ENCODE data around the gene RNF130. TPM values are rescaled to one million over a fixed set of nuclear protein-coding genes. Genes with fewer than 3 reads are reported as not detected.
"Not testable (repeated sequence)": the region's sequence is repeated elsewhere in the genome, so short reads cannot be mapped to it uniquely, and the experiment has no call there.

Gene RNF130
- total RNA-seq, 2 experiments from 2014 or later: 4.0 to 5.5 TPM

DNA sequence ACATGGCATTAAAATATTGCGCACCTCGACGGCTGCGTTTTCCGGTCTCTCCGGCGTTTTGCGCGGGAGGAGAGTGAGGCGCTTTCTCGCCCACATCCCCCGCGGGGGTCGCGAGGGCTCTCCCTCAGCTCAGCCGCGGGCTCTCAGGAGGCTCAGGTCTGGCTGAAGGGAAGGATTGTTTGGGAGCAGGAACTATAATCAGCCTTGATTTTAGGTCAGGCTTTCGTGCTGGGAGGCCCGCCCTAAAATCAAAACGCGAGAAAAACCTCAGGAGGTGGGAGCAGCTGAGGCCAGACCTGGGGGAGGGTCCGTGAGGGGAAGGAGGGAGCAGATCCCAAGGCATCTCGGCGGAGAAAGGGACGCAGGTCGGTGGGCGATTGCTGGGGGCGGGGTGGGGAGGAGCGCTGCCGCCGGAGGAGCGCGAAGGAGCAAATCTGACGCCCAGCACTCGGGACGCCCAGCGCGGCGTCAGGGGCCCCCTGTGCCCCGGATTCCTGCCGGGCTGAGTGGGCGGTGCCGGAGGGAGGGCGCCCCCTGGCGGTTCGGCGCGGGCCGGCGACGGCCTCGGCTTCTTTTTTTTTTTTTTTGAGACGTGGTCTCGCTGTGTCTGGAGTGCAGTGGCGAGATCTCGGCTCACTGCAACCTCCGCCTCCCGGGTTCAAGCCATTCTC is 18.7 kb upstream of the RNF130 start:
- ATAC-seq: peak; percentile 95
- Mint-ChIP-seq H3K4me1 (ENCODE audit: low read depth) (peaks cover 19% of the 10 kb centered on the region), H3K4me3 (peak overlapping the region; percentile 71), H3K9me3 (ENCODE audit: insufficient read depth) (no peaks in the 10 kb centered on the region), H3K36me3 (ENCODE audit: low read depth) (no peaks in the 10 kb centered on the region), H3K27ac (peak overlapping the region; percentile 75), H3K27me3 (ENCODE audit: low read depth) (peaks cover 20% of the 10 kb centered on the region)
- DNase-seq: peak; percentile 82
- POLR2A ChIA-PET: no interaction called here
- CTCF ChIA-PET: interaction anchor here (0.8 to 3.7 kb wide), 7 partner anchors 10 to 466 kb away, joined by 3 to 33 read pairs (median 3); no protein-coding TSS in a partner anchor

DNA sequence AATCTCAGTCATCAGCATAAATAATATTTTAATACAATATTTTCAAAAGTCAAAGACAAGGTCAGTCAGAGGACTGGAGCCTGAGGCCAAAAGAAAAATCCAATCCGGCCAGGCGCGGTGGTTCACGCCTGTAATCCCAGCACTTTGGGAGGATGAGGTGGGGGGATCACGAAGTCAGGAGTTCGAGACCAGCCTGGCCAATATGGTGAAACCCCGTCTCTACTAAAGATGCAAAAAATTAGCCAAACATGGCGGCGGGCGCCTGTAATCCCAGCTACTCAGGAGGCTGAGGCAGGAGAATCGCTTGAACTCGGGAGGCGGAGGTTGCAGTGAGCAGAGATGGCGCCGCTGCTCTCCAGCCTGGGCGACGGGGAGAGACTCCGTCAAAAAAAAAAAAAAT is 18.1 kb upstream of the RNF130 start:
- H3K36me3 Mint-ChIP-seq (ENCODE audit: low read depth); H3K27ac Mint-ChIP-seq; POLR2A ChIA-PET; ATAC-seq; DNase-seq; H3K9me3 Mint-ChIP-seq (ENCODE audit: insufficient read depth): not testable (repeated sequence)
- Mint-ChIP-seq H3K27me3 (ENCODE audit: low read depth) (peaks cover 17% of the 10 kb centered on the region), H3K4me3 (peak overlapping the region; percentile 71), H3K4me1 (ENCODE audit: low read depth) (peaks cover 19% of the 10 kb centered on the region)
- CTCF ChIA-PET: interaction anchor here (0.8 to 3.7 kb wide), 4 partner anchors 10 to 465 kb away, joined by 3 to 33 read pairs (median 5); no protein-coding TSS in a partner anchor

DNA sequence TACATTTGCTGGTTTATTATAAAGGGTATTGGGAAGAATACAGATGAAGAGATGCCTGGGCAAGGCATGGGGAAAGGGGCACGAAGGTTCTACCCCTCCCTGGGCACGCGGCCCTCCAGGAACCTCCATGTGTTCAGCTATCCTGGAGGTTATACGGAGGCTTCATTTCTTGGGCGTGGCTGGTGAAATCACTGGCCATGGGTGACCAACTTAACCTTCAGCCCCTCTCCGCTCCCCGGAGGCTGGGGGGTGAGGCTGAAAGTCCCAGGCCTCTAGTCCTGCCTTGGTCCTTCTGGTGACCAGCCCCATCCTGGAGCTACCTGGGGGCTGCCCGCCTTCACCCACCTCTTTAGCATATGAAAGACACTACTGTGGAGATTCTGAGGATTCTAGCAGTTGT is 17.0 kb upstream of the RNF130 start:
- ChIA-PET CTCF (interaction anchor here (0.6 to 3.7 kb wide), 2 partner anchors 9 to 398 kb away, joined by 3 to 33 read pairs; no protein-coding TSS in a partner anchor), POLR2A (no interaction called here)
- no peaks in the 10 kb centered on the region for H3K36me3 Mint-ChIP-seq (ENCODE audit: low read depth)
- H3K4me3 Mint-ChIP-seq: no peak overlapping the region
- H3K27me3 Mint-ChIP-seq (ENCODE audit: low read depth): peaks cover 14% of the 10 kb centered on the region
- no peak for ATAC-seq
- H3K27ac Mint-ChIP-seq: no peak overlapping the region
- DNase-seq: no peak
- H3K4me1 Mint-ChIP-seq (ENCODE audit: low read depth): peaks cover 19% of the 10 kb centered on the region
- no peaks in the 10 kb centered on the region for H3K9me3 Mint-ChIP-seq (ENCODE audit: insufficient read depth)

DNA sequence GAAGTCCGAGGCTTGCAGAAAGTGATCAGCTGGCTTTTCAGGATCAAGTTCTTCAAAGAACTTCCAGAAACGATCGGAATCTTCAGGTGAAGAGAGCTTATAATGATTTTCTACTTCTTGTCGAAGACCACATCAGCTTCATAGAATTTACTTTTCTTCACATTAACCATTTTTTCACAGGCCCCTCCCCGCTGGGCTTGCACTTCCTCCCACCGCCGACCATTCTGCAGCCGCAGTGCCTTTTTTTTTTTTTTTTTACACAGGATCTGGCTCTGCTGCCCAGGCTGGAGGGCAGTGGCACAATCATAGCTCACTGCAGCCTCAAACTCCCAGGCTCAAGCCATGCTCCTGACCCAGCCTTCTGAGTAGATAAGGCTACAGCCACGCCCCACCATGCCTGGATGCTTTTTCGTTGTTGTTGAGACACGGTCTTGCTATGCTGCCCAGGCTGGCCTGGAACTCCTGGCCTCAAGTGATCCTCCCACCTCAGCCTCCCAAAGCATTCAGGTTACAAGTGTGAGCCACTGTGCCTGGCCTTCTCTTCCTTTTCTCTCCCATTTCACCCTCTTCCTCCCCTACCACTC is 15.3 kb upstream of the RNF130 start:
- DNase-seq (no peak), ATAC-seq (no peak)
- Mint-ChIP-seq H3K9me3 (ENCODE audit: insufficient read depth) (no peaks in the 10 kb centered on the region), H3K27me3 (ENCODE audit: low read depth) (peaks cover 17% of the 10 kb centered on the region), H3K4me3 (no peak overlapping the region), H3K4me1 (ENCODE audit: low read depth) (peaks cover 19% of the 10 kb centered on the region), H3K36me3 (ENCODE audit: low read depth) (no peaks in the 10 kb centered on the region), H3K27ac (no peak overlapping the region)
- POLR2A ChIA-PET: no interaction called here
- CTCF ChIA-PET: no interaction called here

DNA sequence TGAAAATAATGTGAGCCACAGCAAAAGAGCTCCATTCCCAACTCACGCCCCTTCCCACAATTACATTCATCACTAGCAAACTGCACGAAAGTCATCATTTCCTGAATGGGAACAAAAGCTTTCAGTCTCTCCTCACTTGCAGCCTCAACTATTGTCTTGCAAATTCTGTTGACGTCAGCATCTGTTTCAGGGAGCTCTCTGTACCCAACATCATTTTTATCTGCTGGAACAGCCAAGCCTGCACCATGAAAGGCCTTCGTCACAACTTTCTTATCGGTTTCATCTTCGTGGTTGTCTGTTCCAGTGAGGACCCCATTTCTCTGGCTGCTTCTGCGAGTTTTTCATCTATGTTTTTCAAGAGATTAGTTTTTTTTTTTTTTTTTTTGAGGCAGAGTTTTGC is 14.3 kb upstream of the RNF130 start:
- Mint-ChIP-seq H3K9me3 (ENCODE audit: insufficient read depth) (no peaks in the 10 kb centered on the region), H3K36me3 (ENCODE audit: low read depth) (no peaks in the 10 kb centered on the region), H3K4me1 (ENCODE audit: low read depth) (peaks cover 26% of the 10 kb centered on the region), H3K27ac (no peak overlapping the region), H3K4me3 (no peak overlapping the region), H3K27me3 (ENCODE audit: low read depth) (peaks cover 17% of the 10 kb centered on the region)
- ChIA-PET POLR2A (no interaction called here), CTCF (no interaction called here)
- DNase-seq: peak; percentile 32
- ATAC-seq: no peak

DNA sequence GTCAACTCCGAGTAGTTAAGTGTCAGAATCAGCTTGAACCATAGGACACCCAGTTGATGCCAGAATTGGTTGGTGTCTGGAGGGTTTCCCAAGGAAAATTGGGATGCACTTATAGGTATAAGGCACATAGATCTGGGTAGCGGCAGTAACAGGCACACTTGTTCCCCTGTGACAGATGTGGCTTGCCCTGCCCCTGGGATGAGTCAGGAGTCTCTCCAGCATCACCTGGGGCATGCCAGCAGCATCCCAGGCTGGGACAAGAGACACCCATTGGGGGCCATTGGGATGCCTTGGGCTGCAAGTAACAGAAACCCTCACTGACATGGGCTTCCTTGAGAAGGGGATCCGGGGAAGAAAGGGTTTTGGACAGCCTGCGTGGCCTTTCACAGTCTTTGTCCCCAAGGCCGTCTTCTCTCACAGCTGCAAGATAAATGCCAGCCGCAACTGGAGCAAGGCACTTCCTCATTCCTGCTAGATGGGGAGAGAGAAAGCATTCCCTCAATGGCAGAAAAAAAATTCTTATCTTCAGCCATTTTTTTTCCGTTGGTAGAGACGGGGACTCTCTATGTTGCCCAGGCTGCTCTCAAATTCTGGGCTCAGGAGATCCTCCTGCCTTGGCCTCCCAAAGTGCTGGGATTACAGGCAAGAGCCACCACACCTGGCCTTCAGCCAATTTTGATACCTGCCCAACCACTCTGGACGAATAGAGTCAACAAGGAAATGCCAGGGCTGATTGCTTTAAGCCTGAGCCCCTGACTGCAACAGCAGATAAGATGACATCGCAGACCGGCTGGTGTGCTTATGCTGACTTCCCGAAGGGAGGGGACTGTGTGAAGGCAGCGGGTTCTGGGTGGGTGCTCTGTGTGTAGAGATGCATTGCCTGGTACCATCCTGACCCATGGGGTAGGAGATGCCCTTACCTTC is 13.3 kb upstream of the RNF130 start:
- H3K36me3 Mint-ChIP-seq (ENCODE audit: low read depth): no peaks in the 10 kb centered on the region
- no peak overlapping the region for H3K27ac Mint-ChIP-seq
- ATAC-seq (peak; percentile 24), DNase-seq (no peak)
- no peaks in the 10 kb centered on the region for H3K9me3 Mint-ChIP-seq (ENCODE audit: insufficient read depth)
- peaks cover 30% of the 10 kb centered on the region for H3K4me1 Mint-ChIP-seq (ENCODE audit: low read depth)
- H3K27me3 Mint-ChIP-seq (ENCODE audit: low read depth): peaks cover 17% of the 10 kb centered on the region
- ChIA-PET POLR2A (no interaction called here), CTCF (no interaction called here)
- H3K4me3 Mint-ChIP-seq: no peak overlapping the region

DNA sequence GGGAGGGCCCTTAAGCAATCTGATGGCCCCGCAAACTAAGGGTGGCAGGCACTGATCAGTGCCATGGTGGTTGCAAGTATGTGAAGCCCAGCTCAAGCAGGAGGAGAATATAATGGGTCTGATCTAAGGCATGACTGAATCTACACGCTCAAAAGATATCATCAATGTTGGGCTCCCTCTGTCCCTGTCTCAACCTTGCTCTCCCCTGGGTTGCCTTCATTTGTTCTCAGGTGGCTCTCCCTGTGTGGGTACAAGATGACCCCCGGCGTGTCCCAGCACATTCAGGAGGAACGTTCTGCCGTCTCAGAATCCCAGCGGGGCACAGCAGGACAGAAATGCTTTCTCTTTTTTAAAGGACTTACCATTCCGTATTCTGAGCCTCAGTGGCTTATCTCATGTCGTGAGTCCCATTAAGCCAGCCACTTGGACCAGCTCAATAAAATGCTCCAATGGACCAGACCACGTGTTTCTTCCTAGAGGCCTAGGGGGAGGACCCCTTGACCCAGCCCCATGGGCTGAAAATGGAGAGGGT is 12.0 kb upstream of the RNF130 start:
- Mint-ChIP-seq H3K4me1 (ENCODE audit: low read depth) (peaks cover 35% of the 10 kb centered on the region), H3K4me3 (no peak overlapping the region), H3K36me3 (ENCODE audit: low read depth) (no peaks in the 10 kb centered on the region), H3K27me3 (ENCODE audit: low read depth) (peaks cover 26% of the 10 kb centered on the region), H3K9me3 (ENCODE audit: insufficient read depth) (no peaks in the 10 kb centered on the region), H3K27ac (no peak overlapping the region)
- ATAC-seq: no peak
- CTCF ChIA-PET: no interaction called here
- DNase-seq: no peak
- POLR2A ChIA-PET: no interaction called here

DNA sequence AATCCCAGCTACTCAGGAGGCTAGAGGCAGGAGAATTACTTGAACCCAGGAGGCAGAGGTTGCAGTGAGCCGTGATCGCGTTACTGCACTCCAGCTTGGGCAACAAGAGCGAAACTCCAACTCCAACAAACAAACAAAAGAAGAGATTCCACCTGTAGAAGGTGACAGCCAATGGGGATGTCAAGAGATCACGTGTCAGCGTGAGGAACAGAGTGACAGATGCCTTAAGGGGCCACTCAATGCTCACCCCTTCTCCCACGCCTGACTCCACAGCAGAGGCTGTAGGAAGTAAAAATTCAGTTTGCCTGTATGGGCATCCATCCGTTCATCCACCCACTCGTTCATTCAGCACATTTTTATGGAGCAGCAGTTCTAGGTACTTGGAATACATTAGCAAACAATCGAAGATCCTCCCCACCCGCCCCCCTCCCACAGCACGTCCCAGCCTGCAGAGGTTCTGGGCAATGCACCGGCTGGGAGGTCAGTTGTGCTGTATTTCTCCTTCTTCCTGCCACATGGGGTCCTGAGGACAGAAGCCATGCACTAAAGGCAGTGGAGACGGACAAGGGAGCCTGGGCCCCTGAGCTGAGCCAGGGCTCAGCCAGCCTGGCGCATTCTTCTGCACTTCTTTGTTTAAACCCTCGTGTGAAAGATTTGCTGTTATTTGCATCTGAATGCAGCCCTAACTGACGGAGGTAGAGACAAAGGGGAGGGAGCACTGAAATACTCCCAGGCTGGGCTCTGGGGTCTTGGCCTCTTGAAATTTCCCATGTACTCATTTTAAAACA is 11.3 kb upstream of the RNF130 start:
- H3K9me3 Mint-ChIP-seq (ENCODE audit: insufficient read depth): no peaks in the 10 kb centered on the region
- H3K36me3 Mint-ChIP-seq (ENCODE audit: low read depth): no peaks in the 10 kb centered on the region
- CTCF ChIA-PET: interaction anchor here (6.2 kb wide), 1 partner anchor 8 kb away, joined by 33 read pairs; no protein-coding TSS in a partner anchor
- H3K27me3 Mint-ChIP-seq (ENCODE audit: low read depth): peaks cover 32% of the 10 kb centered on the region
- ATAC-seq (no peak), DNase-seq (no peak)
- H3K27ac Mint-ChIP-seq: no peak overlapping the region
- POLR2A ChIA-PET: no interaction called here
- no peak overlapping the region for H3K4me3 Mint-ChIP-seq
- peaks cover 35% of the 10 kb centered on the region for H3K4me1 Mint-ChIP-seq (ENCODE audit: low read depth)

DNA sequence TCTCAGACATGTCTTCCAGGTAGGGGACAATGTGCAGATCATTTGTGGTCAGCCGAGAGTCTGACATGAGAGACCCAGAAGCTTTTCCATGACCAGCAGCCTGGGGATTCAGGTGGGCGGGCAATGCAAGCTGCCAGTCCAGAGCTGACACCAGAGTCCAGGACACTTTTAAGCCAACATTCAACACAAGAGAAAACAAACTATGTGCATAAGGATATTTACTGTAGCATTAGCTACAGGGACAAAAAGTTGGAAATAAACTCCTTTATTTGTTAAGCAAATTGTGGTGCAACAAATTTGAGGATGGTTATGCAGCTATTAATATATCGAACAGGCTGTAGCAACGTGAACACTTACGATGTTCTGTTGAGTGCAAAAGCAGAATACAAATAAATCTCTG is 9.9 kb upstream of the RNF130 start:
- no peaks in the 10 kb centered on the region for H3K9me3 Mint-ChIP-seq (ENCODE audit: insufficient read depth)
- ATAC-seq (no peak), DNase-seq (no peak)
- H3K4me3 Mint-ChIP-seq: no peak overlapping the region
- ChIA-PET POLR2A (no interaction called here), CTCF (interaction anchor here (6.2 kb wide), 1 partner anchor 9 kb away, joined by 33 read pairs; no protein-coding TSS in a partner anchor)
- H3K27ac Mint-ChIP-seq: no peak overlapping the region
- no peaks in the 10 kb centered on the region for H3K36me3 Mint-ChIP-seq (ENCODE audit: low read depth)
- peaks cover 29% of the 10 kb centered on the region for H3K4me1 Mint-ChIP-seq (ENCODE audit: low read depth)
- peaks cover 32% of the 10 kb centered on the region for H3K27me3 Mint-ChIP-seq (ENCODE audit: low read depth)

DNA sequence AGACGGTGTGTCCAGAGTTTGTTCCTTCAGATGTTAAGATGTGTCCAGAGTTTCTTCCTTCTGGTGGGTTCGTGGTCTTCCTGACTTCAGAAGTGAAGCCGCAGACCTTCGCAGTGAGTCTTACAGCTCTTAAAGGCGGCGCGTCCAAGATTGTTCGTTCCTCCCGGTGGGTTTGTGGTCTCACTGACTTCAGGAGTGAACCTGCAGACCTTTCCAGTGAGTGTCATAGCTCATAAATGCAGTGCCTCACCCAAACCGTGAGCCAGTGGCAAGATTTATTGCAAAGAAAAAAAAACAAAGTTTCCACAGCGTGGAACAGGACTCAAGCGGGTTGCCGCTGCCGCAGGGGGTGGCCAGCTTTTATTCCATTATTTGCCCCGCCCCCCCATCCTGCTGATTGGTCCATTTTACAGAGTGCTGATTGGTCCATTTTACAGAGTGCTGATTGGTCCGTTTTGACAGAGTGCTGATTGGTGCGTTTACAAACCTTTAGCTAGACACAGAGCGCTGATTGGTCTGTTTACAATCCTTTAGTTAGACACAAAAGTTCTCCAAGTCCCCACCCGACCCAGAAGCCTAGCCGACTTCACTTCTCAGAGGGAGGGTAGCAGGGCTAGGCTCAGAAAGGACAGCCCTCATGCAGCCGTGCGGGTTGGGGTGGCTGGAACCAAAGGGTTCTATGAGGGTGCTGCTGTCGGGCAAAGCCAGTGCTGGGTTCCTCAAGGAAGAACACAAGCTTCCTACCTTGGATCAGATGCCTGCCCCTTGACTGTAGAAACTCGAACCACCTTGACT is 9.1 kb upstream of the RNF130 start:
- Mint-ChIP-seq H3K9me3 (ENCODE audit: insufficient read depth) (no peaks in the 10 kb centered on the region), H3K4me1 (ENCODE audit: low read depth) (peaks cover 23% of the 10 kb centered on the region), H3K4me3 (peak overlapping the region; percentile 16), H3K27me3 (ENCODE audit: low read depth) (peaks cover 32% of the 10 kb centered on the region), H3K36me3 (ENCODE audit: low read depth) (no peaks in the 10 kb centered on the region), H3K27ac (no peak overlapping the region)
- POLR2A ChIA-PET: no interaction called here
- ATAC-seq: peak; percentile 9
- DNase-seq: peak; percentile 48
- CTCF ChIA-PET: interaction anchor here (2.1 to 6.2 kb wide), 2 partner anchors 10 to 279 kb away, joined by 6 to 33 read pairs; no protein-coding TSS in a partner anchor
